NCI-H2081 treated with DMSO at 0.1 percent for 48 hours (cell line): ENCODE measurements around the gene LMNTD1.
"Not testable (repeated sequence)": the region's sequence is repeated elsewhere in the genome, so short reads cannot be mapped to it uniquely, and the experiment has no call there.

Experiments
- DNase-seq: peaks from one replicate; lab custom pipeline; 2025; lab: John Stamatoyannopoulos, UW

The LMNTD1 gene

GRCh38 chr12:25488956-25489870 is 63.9 kb downstream of the LMNTD1 start:
- not testable (repeated sequence) for DNase-seq

- DNase-seq, result no peak
Measured at GRCh38 chr12:25482625-25483024, 70.5 kb downstream of the LMNTD1 start.

GRCh38 chr12:25480145-25480544 is 72.9 kb downstream of the LMNTD1 start:
- no peak for DNase-seq

- DNase-seq, result no peak
Measured at GRCh38 chr12:25477217-25477616, 75.9 kb downstream of the LMNTD1 start.

GRCh38 chr12:25472453-25472852 is 80.6 kb downstream of the LMNTD1 start:
- DNase-seq, result no peak

- no peak for DNase-seq
Measured at GRCh38 chr12:25469861-25470260, 83.2 kb downstream of the LMNTD1 start.

GRCh38 chr12:25469368-25469767 is 83.7 kb downstream of the LMNTD1 start:
- no peak for DNase-seq

GRCh38 chr12:25463521-25463920 is 89.6 kb downstream of the LMNTD1 start:
- no peak for DNase-seq

- no peak for DNase-seq
Measured at GRCh38 chr12:25463005-25463404, 90.1 kb downstream of the LMNTD1 start.

- no peak for DNase-seq
Measured at GRCh38 chr12:25459541-25459951, 93.5 kb downstream of the LMNTD1 start.

- no peak for DNase-seq
Measured at GRCh38 chr12:25458047-25458552, 95.0 kb downstream of the LMNTD1 start.

- DNase-seq, result no peak
Measured at GRCh38 chr12:25456474-25456873, 96.6 kb downstream of the LMNTD1 start.

- no peak for DNase-seq
Measured at GRCh38 chr12:25455696-25456095, 97.4 kb downstream of the LMNTD1 start.

- no peak for DNase-seq
Measured at GRCh38 chr12:25449007-25449406, 104.1 kb downstream of the LMNTD1 start.

- no peak for DNase-seq
Measured at GRCh38 chr12:25447046-25447445, 106.0 kb downstream of the LMNTD1 start.

GRCh38 chr12:25438638-25439037 is 114.4 kb downstream of the LMNTD1 start:
- DNase-seq, result no peak

GRCh38 chr12:25436206-25437030 is 116.7 kb downstream of the LMNTD1 start:
- peak; percentile 3 for DNase-seq

GRCh38 chr12:25435431-25435830 is 117.7 kb downstream of the LMNTD1 start:
- no peak for DNase-seq

GRCh38 chr12:25434515-25434914 is 118.6 kb downstream of the LMNTD1 start:
- no peak for DNase-seq

- DNase-seq, result no peak
Measured at GRCh38 chr12:25433581-25434325, 119.3 kb downstream of the LMNTD1 start.

GRCh38 chr12:25433024-25433423 is 120.1 kb downstream of the LMNTD1 start:
- DNase-seq, result no peak
